HG02763 (cell line): Measurements from ENCODE around the gene PARP6.

Source experiments
- ATAC-seq: cut with Tn5 transposase; IDR thresholded peaks from one replicate; pipeline ENCODE4 v1.9.1; 2021; ENCODE audit warnings: mild to moderate bottlenecking, moderate library complexity; ENCODE audit not compliant: unreplicated experiment

The PARP6 gene

GRCh38 chr15:72201391-72201921 is 70.9 kb downstream of the PARP6 start:
- ATAC-seq, result no peak

- no peak for ATAC-seq
Measured at GRCh38 chr15:72200395-72201237, 71.7 kb downstream of the PARP6 start.

DNA sequence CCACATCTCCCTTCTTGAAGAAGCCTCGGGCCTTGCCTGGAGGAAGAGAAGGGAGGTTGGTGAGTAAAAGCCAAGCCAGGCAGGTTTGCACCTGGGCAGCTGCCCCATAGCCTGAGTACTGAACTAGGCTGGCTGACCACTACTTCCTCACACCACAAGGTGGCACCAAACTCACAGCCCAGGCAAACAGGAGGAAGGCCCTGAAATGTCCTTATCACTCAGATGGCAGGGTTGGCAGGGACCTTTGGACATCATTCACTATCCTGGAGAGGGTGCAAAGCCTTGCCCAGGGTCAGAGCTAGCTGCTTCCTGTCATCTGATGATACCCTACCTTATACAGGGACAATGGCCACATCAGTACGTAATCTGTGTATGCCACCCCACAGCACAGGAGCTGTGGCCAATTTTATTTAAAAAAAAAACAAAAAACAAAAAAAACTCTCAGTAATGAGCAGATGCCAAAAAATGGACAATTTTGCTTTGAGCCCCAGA is 72.6 kb downstream of the PARP6 start:
- no peak for ATAC-seq

- ATAC-seq, result no peak
Measured at GRCh38 chr15:72199205-72199515, 73.2 kb downstream of the PARP6 start.

GRCh38 chr15:72198356-72199204 is 73.8 kb downstream of the PARP6 start:
- ATAC-seq, result no peak

- no peak for ATAC-seq
Measured at GRCh38 chr15:72197460-72198355, 74.6 kb downstream of the PARP6 start, which contains the start of gene GRAMD2A. GRAMD2A (minus strand) TSS chr15:72197787.

- no peak for ATAC-seq
Measured at GRCh38 chr15:72197041-72197459, 75.3 kb downstream of the PARP6 start.

DNA sequence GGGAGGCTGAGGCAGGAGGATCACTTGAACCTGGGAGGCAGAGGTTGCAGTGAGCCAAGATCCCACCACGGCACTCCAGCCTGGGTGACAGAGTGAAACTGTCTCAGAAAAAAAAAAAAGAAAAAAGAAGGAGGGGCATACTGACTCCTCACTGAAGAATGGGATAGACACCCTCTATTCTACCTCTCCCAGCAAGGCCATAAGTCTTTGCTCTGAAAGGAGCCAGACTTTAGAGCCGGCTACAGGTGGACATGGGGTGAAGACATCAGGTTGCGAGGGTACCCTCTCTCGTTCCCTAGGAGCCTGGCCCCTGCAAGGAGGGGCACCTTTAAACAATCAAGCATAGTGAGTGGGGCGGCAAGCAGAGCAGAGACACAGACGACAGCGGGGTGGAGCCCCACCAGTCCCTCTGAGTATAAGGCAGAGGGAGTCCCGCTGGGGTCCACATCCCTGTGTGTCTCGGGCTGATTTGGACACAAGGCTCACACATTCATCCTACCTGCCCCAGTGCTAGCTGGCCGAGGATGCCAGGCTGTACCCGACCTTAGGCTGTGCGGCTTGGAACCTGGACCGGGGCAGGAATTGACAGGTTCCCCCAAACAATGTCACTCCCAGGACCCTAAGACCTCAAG is 75.8 kb downstream of the PARP6 start:
- ATAC-seq, result no peak

DNA sequence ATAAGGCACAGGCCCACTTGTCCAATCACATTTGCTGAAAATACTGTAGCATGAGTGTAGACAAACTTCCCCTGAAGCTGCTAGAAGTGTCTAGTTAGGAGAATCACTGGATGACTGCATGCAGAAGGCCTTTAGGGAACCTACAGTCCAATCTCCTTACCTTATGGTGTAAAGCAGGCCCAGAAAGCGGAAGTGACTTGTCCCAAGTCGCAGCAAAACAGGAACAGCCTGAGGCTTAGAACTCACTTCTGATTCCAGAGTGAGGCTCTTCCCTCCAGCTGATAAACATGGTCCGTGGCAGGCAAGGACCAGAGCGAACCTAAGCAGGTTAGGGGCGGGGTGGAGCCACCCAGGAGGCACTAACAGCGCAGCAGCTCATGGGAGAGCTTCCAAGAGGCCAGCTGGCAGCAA is 77.2 kb downstream of the PARP6 start:
- no peak for ATAC-seq

GRCh38 chr15:72193836-72194396 is 78.4 kb downstream of the PARP6 start:
- ATAC-seq, result no peak

DNA sequence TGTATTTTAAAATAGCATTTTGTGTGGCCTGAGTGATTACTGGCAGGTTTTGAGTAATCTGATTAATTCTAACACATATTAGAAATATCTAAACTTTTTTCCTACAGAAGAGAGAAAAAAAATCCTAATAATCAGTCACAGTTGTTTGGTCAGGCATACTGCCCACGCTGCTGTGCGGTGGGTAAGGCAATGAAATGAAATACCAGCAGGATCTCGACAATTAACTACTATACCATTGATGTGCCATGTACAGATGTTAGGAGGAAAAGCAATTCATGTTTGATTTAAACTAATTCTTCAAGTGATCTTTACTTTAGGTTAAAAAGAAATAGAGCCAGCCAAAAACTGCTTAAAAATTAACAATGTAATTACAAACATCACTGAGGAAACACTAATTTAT is 79.9 kb downstream of the PARP6 start:
- no peak for ATAC-seq
